LNCaP clone FGC (cell line): Measurements from ENCODE around the gene TOP2A.
"Not testable (repeated sequence)": the region's sequence is repeated elsewhere in the genome, so short reads cannot be mapped to it uniquely, and the experiment has no call there.

Source experiments
- DNase-seq: peaks from one replicate; pipeline ENCODE4 v3.0.0-alpha.2; 2011; ENCODE audit warnings: low read depth
- H3K4me3 ChIP-seq: 2 replicates; pipeline ENCODE4 v1.5.1; 2011; ENCODE audit warnings: mild to moderate bottlenecking, low read depth, low read length, control low read depth
- CTCF ChIP-seq: IDR thresholded peaks from 2 replicates; pipeline ENCODE4 v1.5.1; 2012; ENCODE audit warnings: mild to moderate bottlenecking; ENCODE audit not compliant: control insufficient read depth, insufficient read depth; ENCODE audit errors: extremely low read depth

Gene TOP2A

DNA sequence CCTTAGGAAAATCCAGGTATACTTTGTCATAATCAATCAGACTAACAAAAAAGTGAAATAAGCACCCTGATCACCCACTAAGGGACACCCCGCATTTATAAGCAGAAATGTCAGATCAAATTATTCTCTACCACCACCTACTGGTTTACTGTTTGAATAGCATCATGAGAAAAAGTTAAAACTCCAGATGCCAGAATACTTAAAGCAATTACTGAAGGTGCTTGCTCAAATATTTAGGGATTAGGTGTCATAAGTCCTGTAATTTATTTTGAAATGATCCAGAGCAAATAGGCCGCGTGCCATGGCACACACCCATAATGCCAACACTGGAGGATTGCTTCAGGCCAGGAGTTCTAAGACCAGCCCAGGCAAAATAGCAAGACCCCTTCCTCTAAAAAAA is 2.3 kb downstream of the TOP2A start:
- no peak for DNase-seq
- peak; percentile 47 for TF ChIP-seq CTCF
- no peak overlapping the region for H3K4me3 ChIP-seq

DNA sequence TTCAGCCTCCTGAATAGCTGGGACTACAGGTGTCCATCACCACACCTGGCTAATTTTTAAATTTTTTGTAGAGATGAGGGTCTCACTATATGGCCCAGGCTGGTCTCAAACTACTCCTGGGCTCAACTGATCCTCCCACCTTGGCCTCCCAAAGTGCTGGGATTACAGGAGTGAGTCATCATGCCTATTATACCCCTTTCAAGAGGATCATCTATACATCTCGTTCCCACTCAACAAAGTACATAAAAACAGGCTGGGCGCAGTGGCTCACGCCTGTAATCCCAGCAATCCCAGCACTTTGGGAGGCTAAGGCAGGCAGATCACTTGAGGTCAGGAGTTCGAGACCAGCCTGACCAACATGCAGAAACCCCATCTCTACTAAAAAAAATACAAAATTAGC is 3.4 kb downstream of the TOP2A start:
- not testable (repeated sequence) for DNase-seq

GRCh38 chr17:40412880-40413279 is 4.8 kb downstream of the TOP2A start:
- no peak for TF ChIP-seq CTCF
- no peak for DNase-seq
- no peak overlapping the region for H3K4me3 ChIP-seq

More for the DNA sequence above, 3.4 kb downstream of the TOP2A start:
- not testable (repeated sequence) for H3K4me3 ChIP-seq

DNA sequence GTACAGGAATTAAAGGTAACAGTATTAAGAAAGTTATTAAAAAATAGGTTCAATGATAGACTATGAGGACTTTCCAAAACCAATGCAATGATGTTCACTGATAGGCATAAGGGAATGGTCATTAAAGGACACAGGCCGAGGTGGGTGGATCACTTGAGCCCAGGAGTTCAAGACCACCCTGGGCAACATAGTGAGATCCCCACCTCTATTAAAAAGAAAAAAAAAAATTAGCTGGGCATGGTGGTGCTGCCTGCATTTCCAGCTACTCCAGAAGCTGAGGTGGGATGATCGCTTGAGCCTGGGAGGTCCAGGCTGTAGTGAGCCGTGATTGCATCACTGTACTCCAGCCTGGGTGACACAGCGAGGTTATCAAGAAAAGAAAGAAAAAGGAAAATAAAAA is 5.9 kb downstream of the TOP2A start:
- TF ChIP-seq CTCF = no peak
- H3K4me3 ChIP-seq = no peak overlapping the region
- DNase-seq = no peak

- H3K4me3 ChIP-seq = no peak overlapping the region
- DNase-seq = no peak
- no peak for TF ChIP-seq CTCF
Observed at GRCh38 chr17:40410082-40410481, 7.6 kb downstream of the TOP2A start.

DNA sequence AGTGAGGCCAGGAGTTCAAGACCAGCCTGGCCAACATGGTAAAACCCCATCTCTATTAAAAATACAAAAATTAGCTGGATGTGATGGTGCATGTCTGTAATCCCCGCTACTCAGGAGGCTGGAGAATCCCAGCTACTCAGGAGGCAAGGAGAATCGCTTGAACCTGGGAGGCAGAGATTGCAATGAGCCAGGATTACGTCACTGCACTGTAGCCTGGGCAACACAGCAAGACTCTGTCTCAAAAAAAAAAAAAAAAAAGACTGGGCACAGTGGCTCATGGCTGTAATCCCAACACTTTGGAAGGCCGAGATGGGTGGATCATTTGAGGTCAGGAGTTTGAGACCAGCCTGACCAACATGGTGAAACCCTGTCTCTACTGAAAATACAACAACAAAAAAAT is 8.2 kb downstream of the TOP2A start:
- not testable (repeated sequence) for DNase-seq, H3K4me3 ChIP-seq

DNA sequence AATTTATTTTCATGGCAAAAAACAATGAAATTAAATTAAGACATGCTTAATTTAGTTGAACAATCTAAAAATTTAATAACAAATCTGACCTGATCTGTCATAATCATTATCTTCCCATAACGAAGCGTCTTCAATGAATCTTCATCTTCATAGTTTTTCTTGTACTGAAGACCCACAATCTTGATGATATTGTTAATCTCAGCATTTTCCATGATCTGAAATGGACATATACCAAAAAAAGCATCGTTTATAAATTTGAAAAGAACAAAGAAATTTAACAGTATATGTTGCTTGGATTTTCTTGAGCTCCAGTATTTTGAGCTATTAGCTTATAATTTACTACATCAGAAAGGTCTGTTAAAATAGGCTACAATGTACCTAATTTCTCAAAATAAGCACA is 10.2 kb downstream of the TOP2A start:
- no peak overlapping the region for H3K4me3 ChIP-seq
- DNase-seq = no peak
- no peak for TF ChIP-seq CTCF

GRCh38 chr17:40404003-40404402 is 13.7 kb downstream of the TOP2A start:
- no peak for DNase-seq
- TF ChIP-seq CTCF = no peak
- H3K4me3 ChIP-seq = no peak overlapping the region
